H1 (cell line): ENCODE results near the gene WDR7. TPM values are rescaled to one million over a fixed set of nuclear protein-coding genes. Genes with fewer than 3 reads are reported as not detected.

Source experiments
- CTCF ChIA-PET: fragments of 300-600 bp; sonication (Branson Sonifier 250); formaldehyde crosslinking; loops from one replicate; lab custom pipeline; 2021; ENCODE audit not compliant: partially characterized antibody; lab: Charles Lee
- POLR2A ChIA-PET: fragments of 300-600 bp; sonication (Branson Sonifier 250); formaldehyde crosslinking; loops from one replicate; lab custom pipeline; 2021; ENCODE audit warnings: inconsistent platforms; ENCODE audit not compliant: partially characterized antibody; lab: Charles Lee
- DNase-seq, 2 experiments: peaks; one replicate each; pipeline versions ENCODE4 v3.0.0 to v3.0.0-alpha.2; 2010 to 2022; ENCODE audit warnings: low spot score in 2 of 2, low read depth in 1 of 2, mixed read lengths in 1 of 2
- FAIRE-seq: peaks from 2 replicates; lab custom pipeline; 2011; peaks lifted over from hg19 to GRCh38; lab: Jason Lieb, UNC
- H2AFZ ChIP-seq: 2 replicates; pipeline ENCODE4 v1.8.1; 2012; ENCODE audit warnings: low read length, inconsistent platforms
- H2AK5ac ChIP-seq: 2 replicates; pipeline ENCODE4 v1.6.1; 2013; ENCODE audit warnings: low read depth, low read length
- H2BK120ac ChIP-seq: replicated peaks from 2 replicates; pipeline ENCODE3; 2013; ENCODE audit warnings: low read depth, low read length, inconsistent platforms
- H2BK12ac ChIP-seq: 2 replicates; pipeline ENCODE4 v1.6.1; 2013; ENCODE audit warnings: low read depth, low read length
- H2BK15ac ChIP-seq: 2 replicates; pipeline ENCODE4 v1.6.1; 2013; ENCODE audit warnings: low read length
- H2BK20ac ChIP-seq: 2 replicates; pipeline ENCODE4 v1.6.1; 2013; ENCODE audit warnings: low read length
- H2BK5ac ChIP-seq: 2 replicates; pipeline ENCODE4 v1.6.1; 2013; ENCODE audit warnings: low read depth, low read length
- H3K14ac ChIP-seq: 2 replicates; pipeline ENCODE4 v1.6.1; 2013; ENCODE audit warnings: inconsistent platforms; ENCODE audit not compliant: insufficient read length
- H3K18ac ChIP-seq: 2 replicates; pipeline ENCODE4 v1.6.1; 2013; ENCODE audit warnings: low read length; ENCODE audit errors: extremely low read depth
- H3K23ac ChIP-seq: 2 replicates; pipeline ENCODE4 v1.6.1; 2013; ENCODE audit warnings: inconsistent platforms; ENCODE audit not compliant: insufficient read length
- H3K23me2 ChIP-seq: 2 replicates; pipeline ENCODE4 v1.6.1; 2013; ENCODE audit warnings: low read depth, low read length
- H3K27ac ChIP-seq: 2 replicates; pipeline ENCODE4 v1.6.1; 2011; ENCODE audit warnings: low read depth, low read length, inconsistent platforms
- H3K27me3 ChIP-seq, 4 experiments: replicated peaks in 1 of 4; 1 replicate in 1 of 4; 2 replicates in 3 of 4; pipeline versions ENCODE4 v1.6.1 to v1.8.1; 2011 to 2013; ENCODE audit warnings: low read length in 3 of 4, mild to moderate bottlenecking in 3 of 4, inconsistent platforms in 2 of 4, mixed read lengths in 2 of 4, moderate library complexity in 1 of 4; ENCODE audit not compliant: control insufficient read depth in 3 of 4, insufficient read depth in 3 of 4; ENCODE audit errors: extremely low read depth in 1 of 4
- H3K36me3 ChIP-seq, 4 experiments: 2 replicates each; pipeline versions ENCODE4 v1.6.1 to v1.8.1; 2011 to 2013; ENCODE audit warnings: mild to moderate bottlenecking in 4 of 4, low read length in 3 of 4, moderate library complexity in 2 of 4, control low read depth in 1 of 4, inconsistent platforms in 1 of 4; ENCODE audit not compliant: insufficient read depth in 4 of 4, control insufficient read depth in 2 of 4
- H3K4ac ChIP-seq: replicated peaks from 2 replicates; pipeline ENCODE3; 2013; ENCODE audit warnings: low read length, low read depth, mixed read lengths, inconsistent platforms; ENCODE audit not compliant: insufficient read length
- H3K4me1 ChIP-seq, 4 experiments: replicated peaks in 1 of 4; 1 replicate in 1 of 4; 2 replicates in 3 of 4; pipeline versions ENCODE4 v1.6.1 to v1.8.1; 2011 to 2013; ENCODE audit warnings: low read length in 3 of 4, inconsistent platforms in 2 of 4, mixed read lengths in 1 of 4; ENCODE audit not compliant: insufficient read depth in 4 of 4, control insufficient read depth in 3 of 4
- H3K4me2 ChIP-seq, 2 experiments: 2 replicates each; pipeline versions ENCODE4 v1.6.1 to v1.8.1; 2011 to 2013; ENCODE audit warnings: low read depth in 2 of 2, low read length in 2 of 2, control low read depth in 1 of 2, inconsistent platforms in 1 of 2, mild to moderate bottlenecking in 1 of 2; ENCODE audit not compliant: insufficient read depth in 1 of 2
- H3K4me3 ChIP-seq, 4 experiments: fragments of 200-600, 300-600 bp in 1 of 4; sonication (generic), shearing (Covaris generic), sonication (Bioruptor Twin) in 1 of 4; 2 replicates each; pipeline versions ENCODE4 v1.5.1 to v1.8.1; 2011 to 2016; ENCODE audit warnings: low read length in 4 of 4, low read depth in 3 of 4, control low read depth in 2 of 4, inconsistent platforms in 2 of 4, mild to moderate bottlenecking in 2 of 4, mixed read lengths in 1 of 4, moderate library complexity in 1 of 4; ENCODE audit not compliant: insufficient read depth in 2 of 4; ENCODE audit errors: extremely low read depth in 1 of 4
- H3K56ac ChIP-seq: replicated peaks from 2 replicates; pipeline ENCODE3; 2013; ENCODE audit warnings: low read depth, mild to moderate bottlenecking, mixed read lengths, low read length, inconsistent platforms; ENCODE audit not compliant: insufficient read length
- H3K79me1 ChIP-seq: 2 replicates; pipeline ENCODE4 v1.6.1; 2013; ENCODE audit warnings: low read depth, low read length, control low read depth
- H3K79me2 ChIP-seq, 2 experiments: 2 replicates each; pipeline versions ENCODE4 v1.6.1 to v1.8.1; 2012 to 2013; ENCODE audit warnings: low read length in 2 of 2, mild to moderate bottlenecking in 2 of 2, inconsistent platforms in 1 of 2; ENCODE audit not compliant: insufficient read depth in 2 of 2, control insufficient read depth in 1 of 2
- H3K9ac ChIP-seq, 4 experiments: replicated peaks in 1 of 4; 1 replicate in 1 of 4; 2 replicates in 3 of 4; pipeline versions ENCODE4 v1.6.1 to v1.8.1; 2011 to 2013; ENCODE audit warnings: low read depth in 3 of 4, low read length in 3 of 4, control low read depth in 2 of 4, mild to moderate bottlenecking in 2 of 4, moderate library complexity in 2 of 4, inconsistent platforms in 1 of 4; ENCODE audit errors: extremely low read depth in 1 of 4
- H3K9me3 ChIP-seq, 2 experiments: 2 replicates each; pipeline versions ENCODE4 v1.6.1 to v1.8.1; 2012 to 2013; ENCODE audit warnings: mild to moderate bottlenecking in 2 of 2, moderate library complexity in 2 of 2, control low read depth in 1 of 2, inconsistent platforms in 1 of 2, low read depth in 1 of 2, low read length in 1 of 2, mixed read lengths in 1 of 2; ENCODE audit not compliant: insufficient read depth in 2 of 2
- H4K20me1 ChIP-seq, 2 experiments: replicated peaks in 1 of 2; 2 replicates each; pipeline versions ENCODE3 to v1.8.1; 2011 to 2013; ENCODE audit warnings: inconsistent platforms in 2 of 2, low read length in 2 of 2, mild to moderate bottlenecking in 1 of 2; ENCODE audit not compliant: insufficient read depth in 2 of 2, control insufficient read depth in 1 of 2
- H4K5ac ChIP-seq: 2 replicates; pipeline ENCODE4 v1.6.1; 2013; ENCODE audit warnings: low read length, low read depth, mixed read lengths, inconsistent platforms; ENCODE audit not compliant: insufficient read length
- H4K8ac ChIP-seq: 2 replicates; pipeline ENCODE4 v1.8.0; 2013; ENCODE audit warnings: mild to moderate bottlenecking, moderate library complexity, low read length, inconsistent platforms; ENCODE audit not compliant: insufficient read depth; ENCODE audit errors: extremely low read depth
- H4K91ac ChIP-seq: replicated peaks from 2 replicates; pipeline ENCODE3; 2013; ENCODE audit warnings: low read length, mixed read lengths, inconsistent platforms; ENCODE audit not compliant: insufficient read length
- CTBP2 ChIP-seq: IDR thresholded peaks from 2 replicates; pipeline ENCODE4 v1.7.0; 2011; ENCODE audit warnings: borderline replicate concordance, mild to moderate bottlenecking, moderate library complexity, mixed read lengths, low read length; ENCODE audit not compliant: insufficient read depth, insufficient read length
- EGR1 ChIP-seq: IDR thresholded peaks from 2 replicates; pipeline ENCODE4 v1.6.1; 2011; ENCODE audit warnings: low read depth, low read length, borderline replicate concordance
- FOSL1 ChIP-seq: IDR thresholded peaks from 2 replicates; pipeline ENCODE4 v1.6.1; 2011; ENCODE audit warnings: mild to moderate bottlenecking, low read depth, low read length, moderate library complexity; ENCODE audit not compliant: insufficient read depth
- GTF2F1 ChIP-seq: IDR thresholded peaks from 2 replicates; pipeline ENCODE4 v1.6.1; 2012; ENCODE audit warnings: low read depth, low read length, improper control_type of control experiment, borderline replicate concordance
- SIN3A ChIP-seq, 2 experiments: IDR thresholded peaks in 1 of 2; conservative IDR thresholded peaks in 1 of 2; 2 replicates each; pipeline ENCODE4 v1.6.1; 2011 to 2012; ENCODE audit warnings: low read length in 2 of 2, improper control_type of control experiment in 1 of 2, low read depth in 1 of 2, mild to moderate bottlenecking in 1 of 2
- SP4 ChIP-seq: IDR thresholded peaks from 2 replicates; pipeline ENCODE4 v1.6.1; 2012; ENCODE audit warnings: low read length, inconsistent platforms
- TEAD4 ChIP-seq: IDR thresholded peaks from 2 replicates; pipeline ENCODE4 v1.6.1; 2012; ENCODE audit warnings: low read depth, low read length, inconsistent platforms, mixed read lengths
- WGBS, 2 experiments: shearing (Covaris generic) in 1 of 2; methylation state at CpG; one replicate each; pipeline versions ENCODE4 v1.1.6 to v1.1.7; 2013 to 2015; ENCODE audit warnings: low lambda C conversion rate in 2 of 2, mixed read lengths in 2 of 2, inconsistent platforms in 1 of 2, low coverage in 1 of 2, missing lambda C conversion rate in 1 of 2; ENCODE audit not compliant: insufficient replicate concordance in 2 of 2, insufficient coverage in 1 of 2, insufficient read length in 1 of 2; ENCODE audit errors: extremely low coverage in 1 of 2, missing lambda C conversion rate in 1 of 2; 5-methylcytosine and 5-hydroxymethylcytosine counted together
- polyA plus RNA-seq, 7 experiments: library from polyadenylated mRNA; depleted of rRNA in 3 of 7; stranded (reverse) in 5 of 7; unstranded in 2 of 7; fragments of >200 nt in 5 of 7; fragments of 200-250 nt in 2 of 7; gene quantifications; 1 replicate in 5 of 7; 2 replicates in 1 of 7; 4 replicates in 1 of 7; pipeline versions ENCODE4 v1.2.1 to v1.2.3, GENCODE V29; 2011 to 2013; ENCODE audit warnings: missing spikeins in 2 of 7, mixed read lengths in 2 of 7
- total RNA-seq: library from RNA; stranded (reverse); fragmentation: NEBNext Ultra II Directional; extraction: Animal tissue kit (Norgen Biotek cat#: 25700); gene quantifications from 2 replicates; pipeline ENCODE4 v1.2.1, GENCODE V29; 2021
- TF ChIP-seq, protein P1 (sequence below): IDR thresholded peaks from 2 replicates; pipeline ENCODE4 v1.6.1; 2012; ENCODE audit warnings: inconsistent platforms

Gene WDR7
- total and polyA plus RNA-seq, 2 of the 8 experiments (the other 6 are each of a cell fraction or from before 2014, with no cell fraction given) = 5.5 to 15.2 TPM

GRCh38 chr18:56873441-56874140 is 222.4 kb downstream of the WDR7 start:
- CTCF ChIA-PET = interaction anchor here (0.6 to 1.4 kb wide), 7 partner anchors 9 to 120 kb away, joined by 3 to 4 read pairs (median 3); no protein-coding TSS in a partner anchor
- Histone ChIP-seq H2BK20ac (no peak overlapping the region; the same call in 1 of the 2 replicates), H3K56ac (no peak overlapping the region), H2BK12ac (no peak overlapping the region), H2AK5ac (no peak overlapping the region), H3K23ac (no peak overlapping the region), H3K23me2 (no peaks in the 10 kb centered on the region), H3K9ac (no peak overlapping the region; a peak in 2 of 7 replicates), H3K4ac (no peak overlapping the region), H3K27me3 (no peaks in the 10 kb centered on the region), H3K4me2 (peak overlapping the region; percentile 54 to 59), H3K79me1 (no peaks in the 10 kb centered on the region), H2BK120ac (peak overlapping the region; percentile 38), H4K8ac (no peak overlapping the region), H3K4me3 (peak overlapping the region in 2 of 4 experiments; percentile 2 to 44; a peak in 4 of 8 replicates), H2BK5ac (peak overlapping the region; percentile 13; the same call in 1 of the 2 replicates), H3K36me3 (no peaks in the 10 kb centered on the region; a peak in 1 of 8 replicates), H4K91ac (peak overlapping the region; percentile 45), H3K9me3 (no peaks in the 10 kb centered on the region), H3K79me2 (no peaks in the 10 kb centered on the region), H4K5ac (peak overlapping the region; percentile 45), H4K20me1 (no peaks in the 10 kb centered on the region), H3K4me1 (peaks cover 2 to 14% (median 8%) of the 10 kb centered on the region in 4 experiments; a peak in 6 of 7 replicates), H3K18ac (peak overlapping the region; percentile 1; the same call in 1 of the 2 replicates), H3K27ac (peak overlapping the region; percentile 48), H2BK15ac (no peak overlapping the region), H2AFZ (peak overlapping the region; percentile 74), H3K14ac (no peak overlapping the region)
- 39% methylated on average over 6 of the region's 6 CpGs; no CpG with 5 or more reads in 1 of the 2 experiments for WGBS, 2 experiments
- POLR2A ChIA-PET = interaction anchor here (0.6 to 1.5 kb wide), 6 partner anchors 9 to 113 kb away, joined by 3 to 6 read pairs (median 4); no protein-coding TSS in a partner anchor
- peak in 1 of 2 experiments; percentile 57 for DNase-seq
- FAIRE-seq = peak; percentile 94
- TF ChIP-seq CTBP2 (no peak), GTF2F1 (no peak), TEAD4 (no peak), FOSL1 (no peak), EGR1 (peak; percentile 19; the same call in 1 of the 2 replicates), SP4 (no peak), SIN3A (conservative IDR thresholded peaks at IDR 0.05 in 1 of 2, IDR thresholded peaks at IDR 0.05 in 1 of 2; ENCODE audit: low read depth in 1 of 2, low read length in 2 of 2) (0 out of 4 replicates have a peak, but pooled peaks of 1 of the 2 experiments have one; percentile 46)
- TF ChIP-seq, protein P1, sequence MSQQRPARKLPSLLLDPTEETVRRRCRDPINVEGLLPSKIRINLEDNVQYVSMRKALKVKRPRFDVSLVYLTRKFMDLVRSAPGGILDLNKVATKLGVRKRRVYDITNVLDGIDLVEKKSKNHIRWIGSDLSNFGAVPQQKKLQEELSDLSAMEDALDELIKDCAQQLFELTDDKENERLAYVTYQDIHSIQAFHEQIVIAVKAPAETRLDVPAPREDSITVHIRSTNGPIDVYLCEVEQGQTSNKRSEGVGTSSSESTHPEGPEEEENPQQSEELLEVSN = no peak
